ENCODE measurements around the gene SERPINA12. TPM values are rescaled to one million over a fixed set of nuclear protein-coding genes. Genes with fewer than 3 reads are reported as not detected.

The SERPINA12 gene
- total and polyA plus RNA-seq, 2 of the 13 experiments (the other 11 are each of a cell fraction or from before 2014, with no cell fraction given): 0.08 TPM; not detected in 1

- TF ChIP-seq TFDP1 (CRISPR knock-in tag; IDR thresholded peaks at IDR 0.05; ENCODE audit: borderline replicate concordance): peak; percentile 39; the same call in 1 of the 2 replicates
- peak; percentile 60; the same call in 1 of the 2 replicates for TF ChIP-seq ZFP90 (CRISPR knock-in tag; IDR thresholded peaks at IDR 0.05; ENCODE audit: borderline replicate concordance)
- TF ChIP-seq MED8 (CRISPR knock-in tag; IDR thresholded peaks at IDR 0.05; ENCODE audit: insufficient replicate concordance): no peak
- no peak for TF ChIP-seq ZC3H13 (CRISPR knock-in tag; IDR thresholded peaks at IDR 0.05)
- TF ChIP-seq TBP (CRISPR knock-in tag; IDR thresholded peaks at IDR 0.05): no peak
- TF ChIP-seq PRDM15 (CRISPR knock-in tag; IDR thresholded peaks at IDR 0.05): no peak
- no peak for TF ChIP-seq ZNF597 (CRISPR knock-in tag; IDR thresholded peaks at IDR 0.05)
- TF ChIP-seq GTF3A (CRISPR knock-in tag; conservative IDR thresholded peaks at IDR 0.05): no peak
- no peak for TF ChIP-seq NCOA5 (CRISPR knock-in tag; IDR thresholded peaks at IDR 0.05)
- TF ChIP-seq DR1 (CRISPR knock-in tag; IDR thresholded peaks at IDR 0.05): no peak
- TF ChIP-seq PCBP2 (optimal IDR thresholded peaks at IDR 0.05; ENCODE audit: low read depth, low read length, poor library complexity, severe bottlenecking): no peak
- TF ChIP-seq ZNF616 (CRISPR knock-in tag; IDR thresholded peaks at IDR 0.05; ENCODE audit: low read depth): no peak
- TF ChIP-seq ZBTB20 (CRISPR knock-in tag; IDR thresholded peaks at IDR 0.05; ENCODE audit: borderline replicate concordance, low read depth): no peak
- TF ChIP-seq, protein P1, sequence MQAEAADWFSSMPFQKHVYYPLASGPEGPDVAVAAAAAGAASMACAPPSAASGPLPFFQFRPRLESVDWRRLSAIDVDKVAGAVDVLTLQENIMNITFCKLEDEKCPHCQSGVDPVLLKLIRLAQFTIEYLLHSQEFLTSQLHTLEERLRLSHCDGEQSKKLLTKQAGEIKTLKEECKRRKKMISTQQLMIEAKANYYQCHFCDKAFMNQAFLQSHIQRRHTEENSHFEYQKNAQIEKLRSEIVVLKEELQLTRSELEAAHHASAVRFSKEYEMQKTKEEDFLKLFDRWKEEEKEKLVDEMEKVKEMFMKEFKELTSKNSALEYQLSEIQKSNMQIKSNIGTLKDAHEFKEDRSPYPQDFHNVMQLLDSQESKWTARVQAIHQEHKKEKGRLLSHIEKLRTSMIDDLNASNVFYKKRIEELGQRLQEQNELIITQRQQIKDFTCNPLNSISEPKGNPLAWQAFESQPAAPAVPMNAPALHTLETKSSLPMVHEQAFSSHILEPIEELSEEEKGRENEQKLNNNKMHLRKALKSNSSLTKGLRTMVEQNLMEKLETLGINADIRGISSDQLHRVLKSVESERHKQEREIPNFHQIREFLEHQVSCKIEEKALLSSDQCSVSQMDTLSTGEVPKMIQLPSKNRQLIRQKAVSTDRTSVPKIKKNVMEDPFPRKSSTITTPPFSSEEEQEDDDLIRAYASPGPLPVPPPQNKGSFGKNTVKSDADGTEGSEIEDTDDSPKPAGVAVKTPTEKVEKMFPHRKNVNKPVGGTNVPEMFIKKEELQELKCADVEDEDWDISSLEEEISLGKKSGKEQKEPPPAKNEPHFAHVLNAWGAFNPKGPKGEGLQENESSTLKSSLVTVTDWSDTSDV (CRISPR knock-in tag; IDR thresholded peaks at IDR 0.05): no peak
- TF ChIP-seq ELF4 (CRISPR knock-in tag; IDR thresholded peaks at IDR 0.05; ENCODE audit: borderline replicate concordance): no peak
- TF ChIP-seq CREM (IDR thresholded peaks at IDR 0.05): peak; percentile 66; the same call in 1 of the 2 replicates
- TF ChIP-seq CREM (CRISPR knock-in tag; IDR thresholded peaks at IDR 0.05): no peak
- TF ChIP-seq ZNF263 (CRISPR knock-in tag; IDR thresholded peaks at IDR 0.05): peak; percentile 89
- no peak; the same call in 1 of the 2 replicates for TF ChIP-seq ZNF788 (CRISPR knock-in tag; IDR thresholded peaks at IDR 0.05; ENCODE audit: borderline replicate concordance)
These were observed 58.0 kb downstream of the SERPINA12 start (continued) for GRCh38 chr14:94451091-94451771.

Measured in HepG2 (cell line).